Activated B cell treated with CpG ODN at 0.5 μM for 24 hours (primary cell): ENCODE measurements around the gene MSI2. TPM values are rescaled to one million over a fixed set of nuclear protein-coding genes. Genes with fewer than 3 reads are reported as not detected.

Source experiments
- ATAC-seq: fragments of 200-7000 bp; cut with Tn5 transposase; one replicate; pipeline ENCODE4 v1.10.0; 2021; ENCODE audit warnings: low read depth, mild to moderate bottlenecking, moderate library complexity
- CTCF ChIA-PET: fragments of 350-600 bp; sonication (Branson Sonifier 250); formaldehyde crosslinking; loops from one replicate; lab custom pipeline; 2021; ENCODE audit warnings: antibody characterized with exemption; lab: Charles Lee
- POLR2A ChIA-PET: fragments of 350-600 bp; sonication (Branson Sonifier 250); formaldehyde crosslinking; loops from one replicate; lab custom pipeline; 2021; ENCODE audit warnings: antibody characterized with exemption; lab: Charles Lee
- DNase-seq: peaks from one replicate; pipeline ENCODE4 v3.0.0; 2022
- H3K27ac Mint-ChIP-seq: one replicate; pipeline ENCODE4 v1.8.0; 2020; ENCODE audit warnings: mixed read lengths
- H3K27me3 Mint-ChIP-seq: one replicate; pipeline ENCODE4 v1.8.0; 2021; ENCODE audit warnings: mixed read lengths
- H3K36me3 Mint-ChIP-seq: one replicate; pipeline ENCODE4 v1.8.0; 2021; ENCODE audit warnings: low read depth, mixed read lengths
- H3K4me1 Mint-ChIP-seq: one replicate; pipeline ENCODE4 v1.8.0; 2021; ENCODE audit warnings: mixed read lengths
- H3K4me3 Mint-ChIP-seq: one replicate; pipeline ENCODE4 v1.8.0; 2020; ENCODE audit warnings: mild to moderate bottlenecking, mixed read lengths
- H3K9me3 Mint-ChIP-seq: one replicate; pipeline ENCODE4 v1.8.0; 2020; ENCODE audit warnings: mixed read lengths
- intact Hi-C: fragments of 100-400 bp; cut with micrococcal nuclease; formaldehyde crosslinking; loops from one replicate; pipeline ENCODE4 v1.15.1; 2024
- total RNA-seq: library from RNA; stranded (reverse); gene quantifications from 2 replicates; pipeline ENCODE4 v1.2.3, GENCODE V29; 2022
- TF ChIP-seq, protein P1 (sequence below): fragments of 200-600 bp; IDR thresholded peaks from one replicate; pipeline ENCODE4 v1.8.0; 2022; ENCODE audit warnings: antibody characterized with exemption, mild to moderate bottlenecking

The MSI2 gene
- total RNA-seq, 1 donor from 2014 or later, result 102 TPM

DNA sequence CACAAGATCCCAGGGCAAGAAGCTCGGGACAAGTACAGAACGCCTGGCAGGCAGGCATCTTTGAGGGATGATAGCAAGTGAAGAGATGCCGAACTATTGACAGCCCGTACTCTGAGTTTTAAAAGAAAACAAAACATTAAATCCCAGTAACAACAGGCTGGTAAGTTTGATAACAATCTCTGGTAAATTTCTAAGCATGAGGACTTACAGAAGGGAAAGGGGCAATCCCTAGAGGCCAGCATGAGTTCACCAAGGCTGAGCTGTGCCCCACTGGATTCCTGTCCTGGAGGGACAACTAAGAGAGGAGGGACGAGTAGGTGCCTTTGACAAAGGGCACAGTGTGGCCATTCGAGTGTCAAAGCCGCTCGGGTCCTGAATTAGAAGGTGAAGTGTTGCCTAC lies 462.6 kb downstream of the MSI2 start:
- peaks cover 10% of the 10 kb centered on the region for H3K4me1 Mint-ChIP-seq
- ChIA-PET POLR2A (no interaction called here), CTCF (no interaction called here)
- peaks cover 19% of the 10 kb centered on the region for H3K27me3 Mint-ChIP-seq
- DNase-seq, result no peak
- ATAC-seq, result no peak
- no peaks in the 10 kb centered on the region for H3K36me3 Mint-ChIP-seq
- H3K4me3 Mint-ChIP-seq, result no peak overlapping the region
- intact Hi-C loops, result no loop called here
- TF ChIP-seq, protein P1, sequence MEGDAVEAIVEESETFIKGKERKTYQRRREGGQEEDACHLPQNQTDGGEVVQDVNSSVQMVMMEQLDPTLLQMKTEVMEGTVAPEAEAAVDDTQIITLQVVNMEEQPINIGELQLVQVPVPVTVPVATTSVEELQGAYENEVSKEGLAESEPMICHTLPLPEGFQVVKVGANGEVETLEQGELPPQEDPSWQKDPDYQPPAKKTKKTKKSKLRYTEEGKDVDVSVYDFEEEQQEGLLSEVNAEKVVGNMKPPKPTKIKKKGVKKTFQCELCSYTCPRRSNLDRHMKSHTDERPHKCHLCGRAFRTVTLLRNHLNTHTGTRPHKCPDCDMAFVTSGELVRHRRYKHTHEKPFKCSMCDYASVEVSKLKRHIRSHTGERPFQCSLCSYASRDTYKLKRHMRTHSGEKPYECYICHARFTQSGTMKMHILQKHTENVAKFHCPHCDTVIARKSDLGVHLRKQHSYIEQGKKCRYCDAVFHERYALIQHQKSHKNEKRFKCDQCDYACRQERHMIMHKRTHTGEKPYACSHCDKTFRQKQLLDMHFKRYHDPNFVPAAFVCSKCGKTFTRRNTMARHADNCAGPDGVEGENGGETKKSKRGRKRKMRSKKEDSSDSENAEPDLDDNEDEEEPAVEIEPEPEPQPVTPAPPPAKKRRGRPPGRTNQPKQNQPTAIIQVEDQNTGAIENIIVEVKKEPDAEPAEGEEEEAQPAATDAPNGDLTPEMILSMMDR, result no peak
- no peaks in the 10 kb centered on the region for H3K9me3 Mint-ChIP-seq
- H3K27ac Mint-ChIP-seq, result no peak overlapping the region

DNA sequence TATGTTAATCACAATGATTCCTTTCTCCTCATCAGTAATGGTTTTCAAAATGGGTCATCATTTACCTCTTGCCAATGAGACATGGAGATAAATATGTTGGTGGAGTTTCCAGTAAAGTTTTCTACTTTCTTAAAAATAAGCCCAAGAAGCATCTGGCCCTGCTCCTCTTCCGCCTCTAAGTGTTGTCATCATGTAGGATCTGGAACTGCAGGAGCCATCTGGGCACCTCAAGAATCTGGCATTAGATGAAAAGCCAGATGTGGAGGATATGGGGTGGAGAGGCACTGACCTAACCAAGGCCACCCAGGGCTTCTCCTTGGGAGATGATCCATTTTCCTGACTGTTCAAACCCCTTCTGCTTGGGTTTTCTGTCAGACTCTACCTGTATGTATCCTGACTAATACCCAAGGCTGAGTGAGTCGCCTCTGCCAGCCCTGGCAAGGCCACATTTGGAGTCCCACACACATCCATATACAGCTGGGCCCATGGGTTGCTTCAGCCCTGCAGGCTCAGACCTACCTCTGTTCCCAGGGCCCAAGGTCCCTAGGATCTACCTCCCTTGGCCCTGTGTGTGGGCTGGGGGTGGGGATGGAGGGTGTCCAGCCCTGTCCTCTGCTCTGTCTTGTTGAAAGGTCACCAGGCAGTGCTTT lies 464.2 kb downstream of the MSI2 start:
- no peak for ATAC-seq

GRCh38 chr17:57721967-57722703 lies 465.8 kb downstream of the MSI2 start:
- ChIA-PET CTCF (interaction anchor here (0.6 kb wide), 1 partner anchor 132 kb away, joined by 3 read pairs; no protein-coding TSS in a partner anchor), POLR2A (no interaction called here)
- no peaks in the 10 kb centered on the region for H3K36me3 Mint-ChIP-seq
- H3K4me1 Mint-ChIP-seq, result peaks cover 30% of the 10 kb centered on the region
- ATAC-seq (no peak), DNase-seq (no peak)
- peaks cover 10% of the 10 kb centered on the region for H3K27me3 Mint-ChIP-seq
- no peak overlapping the region for H3K27ac Mint-ChIP-seq
- intact Hi-C loops, result no loop called here
- no peaks in the 10 kb centered on the region for H3K9me3 Mint-ChIP-seq
- TF ChIP-seq, protein P1, result no peak
- no peak overlapping the region for H3K4me3 Mint-ChIP-seq

More for the DNA sequence above, 464.2 kb downstream of the MSI2 start:
- no peak for DNase-seq
- no peaks in the 10 kb centered on the region for H3K9me3 Mint-ChIP-seq
- no peaks in the 10 kb centered on the region for H3K36me3 Mint-ChIP-seq
- CTCF ChIA-PET, result no interaction called here
- POLR2A ChIA-PET, result no interaction called here
- intact Hi-C loops, result no loop called here
- H3K27me3 Mint-ChIP-seq, result peaks cover 14% of the 10 kb centered on the region
- H3K4me3 Mint-ChIP-seq, result no peak overlapping the region
- TF ChIP-seq, protein P1, result no peak
- peaks cover 25% of the 10 kb centered on the region for H3K4me1 Mint-ChIP-seq
- H3K27ac Mint-ChIP-seq, result no peak overlapping the region

GRCh38 chr17:57722704-57723043 lies 466.4 kb downstream of the MSI2 start:
- POLR2A ChIA-PET, result no interaction called here
- TF ChIP-seq, protein P1, result no peak
- peaks cover 30% of the 10 kb centered on the region for H3K4me1 Mint-ChIP-seq
- no peak overlapping the region for H3K27ac Mint-ChIP-seq
- CTCF ChIA-PET, result no interaction called here
- H3K27me3 Mint-ChIP-seq, result peaks cover 6% of the 10 kb centered on the region
- no peak overlapping the region for H3K4me3 Mint-ChIP-seq
- ATAC-seq (no peak), DNase-seq (no peak)
- no peaks in the 10 kb centered on the region for H3K9me3 Mint-ChIP-seq
- intact Hi-C loops, result no loop called here
- no peaks in the 10 kb centered on the region for H3K36me3 Mint-ChIP-seq

DNA sequence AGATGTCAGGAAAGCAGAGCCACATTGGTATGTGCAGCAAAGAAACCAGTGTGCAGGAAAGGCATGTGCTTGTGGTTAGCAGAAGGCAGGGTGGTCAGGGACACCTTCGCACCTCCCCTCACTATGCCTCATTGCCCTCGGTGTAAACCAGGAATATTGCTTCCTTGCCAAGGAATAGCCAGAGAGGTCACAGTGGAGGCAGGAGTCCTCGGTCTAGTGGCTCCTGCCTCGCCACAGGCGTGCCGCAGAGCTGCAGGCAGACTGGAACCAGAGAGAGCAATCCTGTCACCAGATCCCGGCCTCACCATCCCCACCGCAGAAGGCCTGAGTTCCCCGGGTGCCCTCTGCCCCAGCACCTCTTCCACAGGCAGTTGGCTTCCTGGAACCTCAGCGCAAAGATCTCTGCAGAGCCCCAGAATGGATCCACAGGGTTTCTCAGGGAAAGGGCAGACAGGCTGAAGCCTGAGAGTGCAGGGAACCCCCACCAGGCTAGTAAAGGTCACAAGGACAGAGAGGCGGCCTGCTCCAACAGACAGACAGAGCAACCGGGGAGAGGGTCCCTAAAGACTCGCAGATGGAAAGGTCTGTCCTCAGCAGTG lies 467.2 kb downstream of the MSI2 start:
- intact Hi-C loops, result no loop called here
- ATAC-seq, result no peak
- DNase-seq, result no peak
- no peaks in the 10 kb centered on the region for H3K9me3 Mint-ChIP-seq
- POLR2A ChIA-PET, result no interaction called here
- H3K27ac Mint-ChIP-seq, result no peak overlapping the region
- H3K4me3 Mint-ChIP-seq, result no peak overlapping the region
- no peaks in the 10 kb centered on the region for H3K36me3 Mint-ChIP-seq
- CTCF ChIA-PET, result no interaction called here
- H3K4me1 Mint-ChIP-seq, result peaks cover 30% of the 10 kb centered on the region
- TF ChIP-seq, protein P1, result no peak
- peaks cover 4% of the 10 kb centered on the region for H3K27me3 Mint-ChIP-seq
